KG1 (cell line): ENCODE measurements around the gene TM9SF1.

Experiments used
- DNase-seq: peaks from one replicate; lab custom pipeline; 2025; lab: John Stamatoyannopoulos, UW

Gene TM9SF1

DNA sequence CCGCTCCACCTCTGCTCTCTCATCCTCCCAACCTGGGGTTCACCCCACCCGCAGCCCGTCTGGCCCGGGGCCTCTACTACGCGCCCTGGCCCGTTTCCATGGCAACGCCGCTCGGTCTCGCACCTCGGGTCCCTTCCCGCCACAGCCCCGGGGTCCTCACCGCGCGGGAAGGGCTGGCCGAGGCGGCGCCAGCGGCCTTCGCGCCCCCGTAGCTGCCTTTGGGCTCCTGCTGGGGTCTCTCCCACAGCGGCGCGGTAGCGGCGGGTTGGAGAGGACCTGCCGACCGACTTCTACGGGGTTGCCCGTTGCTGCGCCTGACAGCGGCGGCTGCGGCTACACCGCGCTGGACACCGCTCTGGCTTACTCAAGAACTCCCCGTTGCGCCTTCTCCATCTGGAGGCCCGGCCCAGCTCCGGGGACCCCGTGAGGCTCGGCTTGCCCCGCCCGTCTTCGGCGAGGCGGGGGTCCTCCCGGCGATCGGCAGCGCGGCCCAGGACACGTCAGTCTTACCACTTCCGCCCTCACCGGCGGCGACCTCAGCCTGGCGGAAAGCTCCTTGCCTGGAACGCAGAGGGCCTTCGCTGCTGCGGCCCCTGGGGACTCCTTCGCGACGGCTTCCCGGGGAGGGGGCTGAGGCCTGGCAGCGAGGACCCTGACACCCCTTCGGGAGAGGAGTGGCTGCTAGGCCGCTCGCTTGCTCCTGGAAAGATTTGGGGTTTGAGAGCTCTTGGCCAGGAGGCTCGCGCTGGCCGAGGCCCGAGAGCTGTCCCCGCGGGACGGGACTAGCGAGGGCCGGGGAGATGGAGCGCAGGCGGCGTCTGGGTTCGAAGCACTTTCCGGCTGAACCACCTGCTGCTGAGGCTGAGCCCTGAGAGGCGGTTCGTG is at the start of gene TM9SF1:
Gene TM9SF1, minus strand, starts transcription at position 256 of the 885 bp plus-strand sequence. CDS start 422 bp downstream, outside the sequence.
- DNase-seq = peak; percentile 73

DNA sequence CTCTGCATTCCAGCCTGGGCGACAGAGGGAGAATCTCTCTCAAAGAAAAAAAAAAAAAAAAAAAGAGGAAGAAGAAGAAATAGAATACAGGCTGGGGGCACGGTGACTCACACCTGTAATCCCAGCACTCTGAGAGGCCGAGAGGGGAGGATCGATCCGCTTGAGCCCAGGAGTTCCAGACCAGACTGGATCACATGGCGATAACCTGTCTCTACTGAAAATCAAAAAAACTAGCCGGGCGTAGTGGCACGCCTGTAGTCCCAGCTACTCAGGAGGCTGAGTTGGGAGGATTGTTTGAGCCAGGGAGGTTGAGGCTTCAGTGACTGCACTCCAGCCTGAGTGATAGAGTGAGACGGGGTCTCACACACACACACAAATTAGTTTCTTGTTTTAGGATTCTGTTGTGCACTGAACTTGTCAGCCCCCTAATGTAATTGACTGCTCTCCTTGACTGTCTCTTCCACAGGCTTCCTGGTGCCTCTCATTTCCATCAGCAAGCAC is 48.1 kb upstream of the TM9SF1 start:
- DNase-seq = no peak

DNA sequence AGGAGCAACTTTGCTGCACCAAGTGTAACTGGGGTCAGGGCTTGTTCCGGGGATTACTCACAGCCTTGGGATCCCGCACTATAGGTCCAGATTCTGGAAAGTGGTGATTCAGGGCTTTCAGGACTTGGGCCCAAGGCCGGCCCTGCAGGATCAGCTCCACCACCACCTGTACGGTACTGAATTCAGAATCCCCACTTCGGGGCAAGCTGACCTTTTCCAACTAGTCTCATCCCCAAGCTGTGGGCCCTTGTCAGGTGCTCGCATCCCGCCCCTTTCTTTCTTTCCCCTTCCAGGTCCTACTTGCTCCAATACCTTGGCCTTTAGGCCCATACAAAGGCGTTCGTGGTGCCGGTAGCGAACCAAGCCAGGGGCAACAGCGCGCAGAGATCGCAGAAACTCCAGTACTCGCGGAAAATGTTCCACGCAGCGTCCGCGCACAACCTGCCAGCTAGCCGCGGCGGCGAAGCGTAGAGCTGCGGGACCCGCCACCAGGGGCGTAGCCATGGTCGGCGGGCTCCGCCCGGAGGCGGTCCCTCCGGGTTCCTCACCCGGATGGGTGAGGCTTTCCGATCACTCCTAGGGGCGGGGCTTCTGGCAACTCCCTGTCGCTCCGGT is 46.7 kb upstream of the TM9SF1 start:
- DNase-seq = peak; percentile 99

DNA sequence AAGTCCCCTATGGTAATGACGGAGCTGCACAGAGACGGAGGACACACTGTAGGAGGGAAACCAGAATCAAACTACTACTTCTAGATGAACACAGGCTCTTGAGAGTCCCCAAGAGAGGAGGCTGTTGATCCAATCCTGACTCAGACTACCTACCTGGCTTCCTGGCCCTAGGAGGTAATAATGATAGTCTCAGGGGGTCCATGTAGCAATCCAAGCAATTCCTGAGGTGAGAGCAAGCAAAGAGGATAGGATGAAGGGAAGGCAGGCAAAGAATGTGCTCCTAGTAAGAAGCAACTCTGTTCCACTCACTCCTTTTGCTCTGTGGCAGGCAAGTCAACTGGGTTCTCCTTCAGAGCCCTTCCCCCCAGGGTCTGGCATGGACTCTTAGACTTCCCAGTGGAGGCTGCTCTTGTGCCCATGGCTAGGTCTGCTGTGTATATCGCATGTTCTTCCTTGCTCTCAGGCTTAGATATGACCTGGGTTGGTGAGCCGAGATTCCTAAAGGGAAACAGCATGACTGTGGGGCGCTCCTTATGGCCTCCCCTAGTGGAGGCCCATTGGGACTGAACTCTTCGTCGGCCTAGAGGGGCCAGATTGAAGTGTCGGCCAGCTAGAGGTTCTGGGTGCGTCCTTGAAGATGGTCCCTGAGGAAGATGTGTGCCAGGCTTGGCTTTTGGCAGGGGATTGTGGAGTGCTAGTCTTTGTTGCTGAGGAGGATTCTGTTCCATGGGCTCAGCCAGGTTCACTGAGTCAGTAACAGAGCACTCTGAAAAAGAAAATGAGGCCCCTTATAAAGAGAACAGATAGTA is 45.1 kb upstream of the TM9SF1 start:
- no peak for DNase-seq

GRCh38 chr14:24238527-24239037 is 43.3 kb upstream of the TM9SF1 start:
- DNase-seq = no peak

GRCh38 chr14:24238123-24238522 is 42.9 kb upstream of the TM9SF1 start:
- no peak for DNase-seq

GRCh38 chr14:24237463-24237955 is 42.3 kb upstream of the TM9SF1 start:
- DNase-seq = no peak

DNA sequence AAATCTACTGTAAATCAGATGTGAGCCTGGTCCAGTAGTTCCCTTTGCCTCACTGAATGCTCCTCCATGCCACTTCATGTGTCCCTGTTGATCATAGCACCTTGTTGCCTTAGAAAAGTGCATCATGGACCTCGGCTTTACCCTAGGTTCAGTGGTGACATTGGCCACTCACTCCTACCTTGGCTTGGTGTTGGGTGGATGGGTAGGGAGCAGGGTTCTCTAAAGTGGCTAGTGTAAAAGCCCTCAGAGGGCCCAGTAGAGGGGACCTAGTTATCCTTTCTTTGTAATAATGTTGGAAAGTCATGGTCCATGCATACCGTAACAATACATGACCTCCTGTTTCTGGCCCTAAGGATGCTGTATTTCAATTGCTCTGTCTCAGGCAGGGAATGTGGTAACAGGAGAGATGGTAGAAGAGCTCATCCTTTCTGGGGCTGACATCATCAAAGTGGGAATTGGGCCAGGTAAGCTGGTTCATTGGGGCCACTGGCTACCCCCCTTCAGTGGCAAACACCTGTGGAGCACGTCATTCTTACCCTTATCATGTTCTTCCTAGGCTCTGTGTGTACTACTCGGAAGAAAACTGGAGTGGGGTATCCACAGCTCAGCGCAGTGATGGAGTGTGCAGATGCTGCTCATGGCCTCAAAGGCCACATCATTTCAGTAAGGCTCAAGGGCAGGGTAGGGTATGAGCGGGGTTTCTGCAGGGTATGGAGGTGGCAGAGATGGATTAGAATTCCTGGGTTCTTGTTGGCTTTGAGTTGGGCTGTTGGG is 41.6 kb upstream of the TM9SF1 start:
- DNase-seq = no peak

DNA sequence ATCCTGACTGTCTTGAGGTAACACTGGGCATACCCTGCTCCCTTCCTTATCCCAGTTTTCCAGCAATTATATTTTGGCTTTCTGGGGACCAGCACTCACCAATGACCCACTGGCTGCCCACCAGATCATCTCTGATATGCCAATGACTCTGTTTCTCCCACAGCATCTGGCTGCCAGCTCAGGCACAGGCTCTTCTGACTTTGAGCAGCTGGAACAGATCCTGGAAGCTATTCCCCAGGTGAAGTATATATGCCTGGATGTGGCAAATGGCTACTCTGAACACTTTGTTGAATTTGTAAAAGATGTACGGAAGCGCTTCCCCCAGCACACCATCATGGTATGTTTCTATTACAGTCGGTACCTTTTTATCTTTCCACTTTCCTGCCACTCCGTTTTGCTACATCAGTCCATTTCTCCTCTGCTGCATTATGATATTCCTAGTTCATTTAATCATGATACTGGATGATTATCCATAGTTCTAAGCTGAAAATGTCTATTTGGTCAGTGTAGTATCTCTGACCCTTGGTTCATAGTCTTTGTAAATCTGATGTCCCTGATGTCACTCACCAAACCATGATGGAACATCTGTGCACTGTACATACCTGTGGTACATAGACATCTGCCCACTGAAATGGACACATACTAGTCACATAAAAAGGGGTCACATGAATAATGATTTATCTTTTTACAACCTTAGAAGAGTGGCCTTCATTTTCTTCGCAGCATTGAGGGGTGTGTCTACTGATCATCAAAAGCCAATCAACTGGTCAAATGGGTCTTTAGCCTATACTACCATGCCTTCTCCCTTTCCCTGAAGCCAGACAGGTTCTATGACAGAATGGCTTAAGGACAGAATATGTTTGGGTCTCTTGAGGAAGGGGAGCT is 40.8 kb upstream of the TM9SF1 start:
- no peak for DNase-seq

DNA sequence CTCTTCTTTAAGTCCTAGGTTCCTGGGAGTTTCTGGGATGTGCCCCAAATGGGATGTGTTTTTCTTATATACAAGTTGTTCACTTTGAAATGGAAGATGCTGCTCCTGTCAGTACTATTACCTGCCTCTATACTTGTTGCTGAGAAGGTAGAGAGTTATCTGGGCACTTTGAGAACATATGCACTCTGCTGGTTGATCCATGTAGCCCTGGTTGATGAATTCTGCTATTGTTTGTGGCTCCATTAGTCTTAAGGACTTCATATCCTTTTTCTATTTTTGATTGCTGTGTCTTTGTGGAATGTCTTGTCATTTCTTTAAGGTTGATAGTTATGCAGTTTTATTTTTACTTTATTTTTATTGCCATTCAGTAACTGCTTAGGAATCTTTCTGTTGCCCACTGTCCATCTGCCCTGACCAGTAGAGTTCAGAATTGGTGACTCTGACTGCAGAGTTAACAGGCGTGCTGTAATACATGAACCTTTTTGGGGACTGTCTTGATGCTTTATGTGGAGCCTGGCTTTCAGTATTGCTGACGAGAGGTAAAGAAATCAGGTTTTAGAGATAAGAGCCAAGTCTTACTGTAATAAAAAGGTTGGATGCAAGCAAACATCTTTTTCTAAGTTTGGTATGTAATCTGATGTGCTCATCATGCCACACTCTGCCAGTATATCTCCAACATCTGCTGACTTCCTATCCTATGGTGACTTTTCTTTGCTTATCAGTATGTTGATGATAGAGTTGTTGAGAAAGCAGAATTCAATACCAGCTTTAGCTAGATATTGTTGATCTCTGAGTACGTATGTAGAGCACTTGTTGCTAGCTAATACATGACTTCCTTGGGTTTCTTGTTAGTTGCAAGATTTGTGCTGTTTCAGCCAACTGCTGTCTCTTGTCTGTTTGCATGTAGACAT is 39.1 kb upstream of the TM9SF1 start:
- no peak for DNase-seq

DNA sequence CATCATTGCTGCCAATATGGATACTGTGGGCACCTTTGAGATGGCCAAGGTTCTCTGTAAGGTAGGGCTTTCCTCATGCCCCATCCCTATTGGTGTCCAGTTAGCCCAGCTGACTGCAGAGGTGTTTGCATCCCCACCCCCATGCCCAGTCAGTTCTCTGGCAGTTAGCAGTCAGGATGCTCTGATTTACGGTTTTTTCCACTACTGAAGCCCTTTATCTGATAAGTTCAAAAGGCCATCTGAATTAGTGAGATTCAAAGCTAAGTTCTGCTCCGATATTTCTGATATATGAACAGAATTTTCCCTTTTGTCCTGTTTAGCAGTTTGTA is 38.3 kb upstream of the TM9SF1 start:
- DNase-seq = no peak

- no peak for DNase-seq
These were observed 37.6 kb upstream of the TM9SF1 start, which contains the start of gene GMPR2 for GRCh38 chr14:24232645-24233537. GMPR2 (plus strand) TSS chr14:24232929; CDS start chr14:24233254, 325 bp downstream.

DNA sequence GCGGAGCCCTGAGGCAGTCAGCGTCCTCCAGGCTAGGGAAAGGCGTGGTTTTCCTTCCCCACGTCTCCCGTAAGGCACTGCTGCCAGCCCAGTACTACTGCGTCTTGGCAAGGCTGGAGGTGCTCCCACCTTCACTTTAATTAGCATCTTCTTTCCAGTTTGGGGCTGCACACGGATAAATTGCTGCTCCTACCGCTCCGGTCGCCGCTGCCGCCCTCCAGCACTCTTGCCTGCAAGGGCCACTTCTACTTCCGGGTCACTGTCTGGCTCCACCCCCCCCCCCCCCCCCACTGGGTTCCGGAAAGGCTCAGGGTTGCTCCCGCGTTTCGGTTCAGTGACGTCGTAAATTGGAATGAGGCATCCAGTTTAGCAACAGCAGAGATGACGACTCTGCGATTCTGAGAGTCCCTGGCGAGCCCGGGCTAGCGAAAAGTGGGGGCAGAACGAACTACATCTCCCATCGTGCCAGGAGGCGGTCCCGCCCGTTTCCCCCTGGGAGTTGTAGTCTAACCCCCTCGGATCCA is 36.9 kb upstream of the TM9SF1 start, which contains the start of gene NEDD8:
Gene NEDD8, minus strand, starts transcription at position 247 of the 524 bp plus-strand sequence. Its CDS starts 100 bp downstream, at position 147.
- peak; percentile 92 for DNase-seq

GRCh38 chr14:24231263-24232120 is 36.3 kb upstream of the TM9SF1 start:
- no peak for DNase-seq

DNA sequence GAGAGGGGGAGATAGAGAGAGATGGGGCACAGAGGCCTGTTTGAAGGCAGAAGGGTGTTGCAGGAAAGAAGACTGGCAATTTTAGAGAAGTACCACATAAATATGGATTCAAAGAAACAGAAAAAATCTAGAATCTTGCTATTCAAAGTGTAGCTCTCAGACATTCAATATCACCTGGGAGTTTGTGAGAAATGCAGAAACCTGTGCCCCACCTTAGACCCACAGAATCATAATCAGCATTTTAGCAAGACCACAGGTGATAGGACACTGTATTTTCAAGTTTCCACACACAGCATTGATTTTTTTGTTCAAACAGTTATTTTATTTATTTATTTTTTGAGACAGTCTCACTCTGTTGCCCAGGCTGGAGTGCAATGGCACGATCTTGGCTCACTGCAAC is 33.7 kb upstream of the TM9SF1 start:
- DNase-seq = no peak

GRCh38 chr14:24226473-24226872 is 31.2 kb upstream of the TM9SF1 start:
- DNase-seq = no peak

DNA sequence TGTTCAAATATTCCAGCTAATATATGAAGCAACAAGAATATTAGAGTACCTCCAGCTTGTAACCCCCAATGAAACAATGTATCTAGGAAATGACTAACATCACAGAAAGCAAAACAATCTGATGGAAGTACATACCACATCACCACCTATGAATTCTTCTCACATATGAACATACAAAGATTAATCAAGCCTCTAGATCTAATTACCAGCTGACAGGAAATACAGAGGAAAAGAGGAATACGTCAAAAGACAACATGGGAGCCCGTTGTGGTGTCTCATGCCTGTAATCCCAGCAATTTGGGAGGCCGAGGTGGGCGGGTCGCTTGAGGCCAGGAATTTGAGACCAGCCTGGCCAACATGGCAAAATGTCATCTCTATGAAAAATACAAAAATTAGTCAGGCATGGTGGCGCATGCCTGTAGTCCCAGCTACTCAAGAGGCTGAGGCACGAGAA is 29.4 kb upstream of the TM9SF1 start:
- no peak for DNase-seq
